ENCODE measurements around the gene DRC7. TPM values are rescaled to one million over a fixed set of nuclear protein-coding genes. Genes with fewer than 3 reads are reported as not detected.
A peak's percentile ranks its signal among the peaks of the same experiment; 100 is the strongest.

Gene DRC7
- total and polyA plus RNA-seq, 9 of the 15 experiments (the other 6 are each of a cell fraction or from before 2014, with no cell fraction given): 0.04 to 0.33 (median 0.12) TPM; not detected in 3

DNA sequence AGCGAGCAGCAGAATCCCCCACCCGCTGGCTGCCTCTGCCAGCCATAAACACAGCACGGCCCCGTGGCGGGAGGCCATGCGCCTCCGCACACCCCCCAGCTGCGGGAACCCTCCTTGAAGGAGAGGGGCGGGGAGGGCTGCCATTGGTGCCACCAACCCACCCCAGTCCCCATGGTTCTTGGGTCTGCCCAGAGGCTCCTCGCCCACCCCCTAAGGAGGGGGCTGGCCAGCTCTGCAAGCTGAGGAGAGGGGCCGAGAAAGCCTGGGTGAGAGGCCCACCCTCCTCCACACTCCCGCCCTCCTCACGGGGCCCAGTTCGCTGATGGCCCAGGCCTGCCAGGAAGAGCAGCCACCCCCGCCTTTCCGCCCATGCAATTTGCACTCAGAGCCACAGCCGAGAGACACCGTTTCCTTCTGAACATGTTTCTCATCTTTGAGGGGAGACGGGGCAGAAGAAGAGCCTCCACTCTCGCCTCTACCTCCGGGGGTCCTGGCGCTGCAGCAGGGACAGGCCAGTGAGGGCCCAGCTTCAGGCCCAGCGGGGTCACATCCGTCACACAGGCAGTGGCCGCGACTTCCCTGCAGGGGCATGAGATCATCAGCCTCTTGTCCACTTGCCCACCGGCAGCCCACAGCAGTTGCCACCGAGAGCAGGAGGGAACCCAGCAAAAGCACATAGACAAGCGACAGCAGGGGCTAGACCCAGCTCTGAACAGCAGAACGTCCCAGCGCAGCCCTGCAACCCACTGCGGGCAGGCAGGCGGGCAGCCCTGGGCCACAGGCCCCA, 63.9 kb downstream of the DRC7 start:
- 84% methylated on average over 26 of the region's 33 CpGs for WGBS (ENCODE audit: insufficient coverage, low coverage, missing lambda C conversion rate)
- BruUV-seq (replicated peaks): TSS peak; percentile 75

More for the DNA sequence above, 63.9 kb downstream of the DRC7 start:
- FAIRE-seq (no peak), ATAC-seq (no peak), DNase-seq (ENCODE audit: extremely low read depth in 1 of 4, low spot score in 3 of 4) (no peak)
- no peaks in the 10 kb centered on the region for H3K79me2 ChIP-seq (ENCODE audit: control insufficient read depth, insufficient read depth, low read length)
- H3K27me3 ChIP-seq (ENCODE audit: control insufficient read depth in 2 of 2, insufficient read depth in 2 of 2, low read length in 2 of 2): no peaks in the 10 kb centered on the region
- ChIA-PET POLR2A (interaction anchor here (0.6 kb wide), 2 partner anchors 194 to 339 kb away, joined by 3 read pairs; no protein-coding TSS in a partner anchor), CTCF (ENCODE audit: low intra/inter-chr PET ratio) (interaction anchor here (1.6 to 1.7 kb wide), 2 partner anchors 104 to 242 kb away, joined by 5 to 7 read pairs; partner anchors contain the start of genes USB1 and ZNF319)
- peaks cover 4% of the 10 kb centered on the region for H4K20me1 ChIP-seq (replicated peaks; ENCODE audit: control insufficient read depth, insufficient read depth, low read length)
- H3K4me3 ChIP-seq: no peak overlapping the region
- in situ Hi-C loops (cut with MboI) (loop anchor here (10.0 kb wide), 1 partner anchor 246 kb away; the partner anchor contains the start of genes USB1 and ZNF319), intact Hi-C loops (cut with micrococcal nuclease) (no loop called here)
- peaks cover 85% of the 10 kb centered on the region; the same call in 2 of the 3 replicates for H3K36me3 ChIP-seq (ENCODE audit: control insufficient read depth, insufficient read depth, low read length)
- no peak overlapping the region for H3K27ac ChIP-seq (ENCODE audit: extremely low read depth, low read depth, low read length)
- peaks cover 0 to 56% of the 10 kb centered on the region in 2 experiments; a peak in 3 of 5 replicates for H3K4me1 ChIP-seq (replicated peaks in 1 of 2; ENCODE audit: control insufficient read depth in 2 of 2, insufficient read depth in 2 of 2, low read length in 2 of 2)
- no peaks in the 10 kb centered on the region for H3K9me3 ChIP-seq (replicated peaks; ENCODE audit: control insufficient read depth, insufficient read depth, low read depth, low read length)
- peak overlapping the region in 1 of 2 experiments; percentile 65; a peak in 1 of 4 replicates for H3K9ac ChIP-seq (ENCODE audit: insufficient read depth in 1 of 2, low read depth in 2 of 2, low read length in 2 of 2)
- no peak overlapping the region for H2AFZ ChIP-seq (ENCODE audit: low read depth, low read length)
- no peak overlapping the region for H3K4me2 ChIP-seq (ENCODE audit: insufficient read depth, low read length)
- TF ChIP-seq, protein P1, sequence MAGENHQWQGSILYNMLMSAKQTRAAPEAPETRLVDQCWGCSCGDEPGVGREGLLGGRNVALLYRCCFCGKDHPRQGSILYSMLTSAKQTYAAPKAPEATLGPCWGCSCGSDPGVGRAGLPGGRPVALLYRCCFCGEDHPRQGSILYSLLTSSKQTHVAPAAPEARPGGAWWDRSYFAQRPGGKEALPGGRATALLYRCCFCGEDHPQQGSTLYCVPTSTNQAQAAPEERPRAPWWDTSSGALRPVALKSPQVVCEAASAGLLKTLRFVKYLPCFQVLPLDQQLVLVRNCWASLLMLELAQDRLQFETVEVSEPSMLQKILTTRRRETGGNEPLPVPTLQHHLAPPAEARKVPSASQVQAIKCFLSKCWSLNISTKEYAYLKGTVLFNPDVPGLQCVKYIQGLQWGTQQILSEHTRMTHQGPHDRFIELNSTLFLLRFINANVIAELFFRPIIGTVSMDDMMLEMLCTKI (IDR thresholded peaks at IDR 0.05; ENCODE audit: partially characterized antibody): no peak
- TF ChIP-seq ARNT (IDR thresholded peaks at IDR 0.05) (no peak), ZNF12 (CRISPR knock-in tag; IDR thresholded peaks at IDR 0.05) (no peak), EGR1 (conservative IDR thresholded peaks at IDR 0.05) (0 out of 2 replicates have a peak, but pooled peaks have one; percentile 14), ZNF77 (CRISPR knock-in tag; IDR thresholded peaks at IDR 0.05) (no peak), ZNF384 (IDR thresholded peaks at IDR 0.05; ENCODE audit: low read depth, low read length) (no peak), CREM (IDR thresholded peaks at IDR 0.05; ENCODE audit: low read depth) (no peak), ZNF778 (CRISPR knock-in tag; IDR thresholded peaks at IDR 0.05) (no peak), POLR2G (IDR thresholded peaks at IDR 0.05; ENCODE audit: low read depth, low read length) (peak; percentile 63), SRSF7 (optimal IDR thresholded peaks at IDR 0.05; ENCODE audit: low read depth, low read length) (no peak), SMARCE1 (IDR thresholded peaks at IDR 0.05) (no peak), ZNF830 (CRISPR knock-in tag; IDR thresholded peaks at IDR 0.05) (no peak), MAFG (tag; conservative IDR thresholded peaks at IDR 0.05) (no peak)
- TF ChIP-seq, protein P2, sequence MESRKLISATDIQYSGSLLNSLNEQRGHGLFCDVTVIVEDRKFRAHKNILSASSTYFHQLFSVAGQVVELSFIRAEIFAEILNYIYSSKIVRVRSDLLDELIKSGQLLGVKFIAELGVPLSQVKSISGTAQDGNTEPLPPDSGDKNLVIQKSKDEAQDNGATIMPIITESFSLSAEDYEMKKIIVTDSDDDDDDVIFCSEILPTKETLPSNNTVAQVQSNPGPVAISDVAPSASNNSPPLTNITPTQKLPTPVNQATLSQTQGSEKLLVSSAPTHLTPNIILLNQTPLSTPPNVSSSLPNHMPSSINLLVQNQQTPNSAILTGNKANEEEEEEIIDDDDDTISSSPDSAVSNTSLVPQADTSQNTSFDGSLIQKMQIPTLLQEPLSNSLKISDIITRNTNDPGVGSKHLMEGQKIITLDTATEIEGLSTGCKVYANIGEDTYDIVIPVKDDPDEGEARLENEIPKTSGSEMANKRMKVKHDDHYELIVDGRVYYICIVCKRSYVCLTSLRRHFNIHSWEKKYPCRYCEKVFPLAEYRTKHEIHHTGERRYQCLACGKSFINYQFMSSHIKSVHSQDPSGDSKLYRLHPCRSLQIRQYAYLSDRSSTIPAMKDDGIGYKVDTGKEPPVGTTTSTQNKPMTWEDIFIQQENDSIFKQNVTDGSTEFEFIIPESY (CRISPR knock-in tag; IDR thresholded peaks at IDR 0.05): 0 out of 2 replicates have a peak, but pooled peaks have one; percentile 52
- TF ChIP-seq, protein P3, sequence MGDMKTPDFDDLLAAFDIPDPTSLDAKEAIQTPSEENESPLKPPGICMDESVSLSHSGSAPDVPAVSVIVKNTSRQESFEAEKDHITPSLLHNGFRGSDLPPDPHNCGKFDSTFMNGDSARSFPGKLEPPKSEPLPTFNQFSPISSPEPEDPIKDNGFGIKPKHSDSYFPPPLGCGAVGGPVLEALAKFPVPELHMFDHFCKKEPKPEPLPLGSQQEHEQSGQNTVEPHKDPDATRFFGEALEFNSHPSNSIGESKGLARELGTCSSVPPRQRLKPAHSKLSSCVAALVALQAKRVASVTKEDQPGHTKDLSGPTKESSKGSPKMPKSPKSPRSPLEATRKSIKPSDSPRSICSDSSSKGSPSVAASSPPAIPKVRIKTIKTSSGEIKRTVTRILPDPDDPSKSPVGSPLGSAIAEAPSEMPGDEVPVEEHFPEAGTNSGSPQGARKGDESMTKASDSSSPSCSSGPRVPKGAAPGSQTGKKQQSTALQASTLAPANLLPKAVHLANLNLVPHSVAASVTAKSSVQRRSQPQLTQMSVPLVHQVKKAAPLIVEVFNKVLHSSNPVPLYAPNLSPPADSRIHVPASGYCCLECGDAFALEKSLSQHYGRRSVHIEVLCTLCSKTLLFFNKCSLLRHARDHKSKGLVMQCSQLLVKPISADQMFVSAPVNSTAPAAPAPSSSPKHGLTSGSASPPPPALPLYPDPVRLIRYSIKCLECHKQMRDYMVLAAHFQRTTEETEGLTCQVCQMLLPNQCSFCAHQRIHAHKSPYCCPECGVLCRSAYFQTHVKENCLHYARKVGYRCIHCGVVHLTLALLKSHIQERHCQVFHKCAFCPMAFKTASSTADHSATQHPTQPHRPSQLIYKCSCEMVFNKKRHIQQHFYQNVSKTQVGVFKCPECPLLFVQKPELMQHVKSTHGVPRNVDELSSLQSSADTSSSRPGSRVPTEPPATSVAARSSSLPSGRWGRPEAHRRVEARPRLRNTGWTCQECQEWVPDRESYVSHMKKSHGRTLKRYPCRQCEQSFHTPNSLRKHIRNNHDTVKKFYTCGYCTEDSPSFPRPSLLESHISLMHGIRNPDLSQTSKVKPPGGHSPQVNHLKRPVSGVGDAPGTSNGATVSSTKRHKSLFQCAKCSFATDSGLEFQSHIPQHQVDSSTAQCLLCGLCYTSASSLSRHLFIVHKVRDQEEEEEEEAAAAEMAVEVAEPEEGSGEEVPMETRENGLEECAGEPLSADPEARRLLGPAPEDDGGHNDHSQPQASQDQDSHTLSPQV (IDR thresholded peaks at IDR 0.05): no peak
- H3K9me1 ChIP-seq (ENCODE audit: control insufficient read depth, insufficient read depth, low read length): no peaks in the 10 kb centered on the region
